Suprapubic skin (tissue), 4 donors: Measurements from ENCODE around the gene MYL7. TPM values are rescaled to one million over a fixed set of nuclear protein-coding genes. Genes with fewer than 3 reads are reported as not detected.

Source experiments
- DNase-seq, 2 donors: peaks; one replicate each; pipeline ENCODE4 v3.0.0-alpha.2; 2019; ENCODE audit warnings: low spot score in 2 of 2
- H3K27ac ChIP-seq: fragments of 200-600 bp; sonication (generic); one replicate; pipeline ENCODE4 v1.5.1; 2019
- H3K27me3 ChIP-seq: fragments of 200-600 bp; sonication (generic); one replicate; pipeline ENCODE4 v1.5.1; 2019
- H3K36me3 ChIP-seq: fragments of 200-600 bp; sonication (generic); one replicate; pipeline ENCODE4 v1.5.1; 2019
- H3K4me1 ChIP-seq: fragments of 200-600 bp; sonication (generic); one replicate; pipeline ENCODE4 v1.5.1; 2019
- H3K4me3 ChIP-seq: fragments of 200-600 bp; sonication (generic); one replicate; pipeline ENCODE4 v1.5.1; 2019; ENCODE audit warnings: mild to moderate bottlenecking
- H3K9me3 ChIP-seq: fragments of 200-600 bp; sonication (generic); one replicate; pipeline ENCODE4 v1.5.1; 2019
- CTCF ChIP-seq, 2 donors: fragments of 200-600 bp in 1 of 2; fragments of 450-650 bp in 1 of 2; sonication (generic) in 1 of 2; IDR thresholded peaks; one replicate each; pipeline ENCODE4 v1.5.1; 2016 to 2019; ENCODE audit warnings: antibody characterized with exemption in 2 of 2, mild to moderate bottlenecking in 1 of 2, moderate library complexity in 1 of 2
- EP300 ChIP-seq: sonication (generic); formaldehyde crosslinking; IDR thresholded peaks from one replicate; pipeline ENCODE4 v1.6.1; 2017; ENCODE audit warnings: antibody characterized with exemption
- POLR2A ChIP-seq, 2 donors: fragments of 450-650 bp; IDR thresholded peaks; one replicate each; pipeline ENCODE4 v1.6.1; 2017; ENCODE audit warnings: antibody characterized with exemption in 2 of 2, mild to moderate bottlenecking in 2 of 2, moderate library complexity in 2 of 2
- POLR2AphosphoS5 ChIP-seq, 3 donors: sonication (generic); formaldehyde crosslinking; IDR thresholded peaks; one replicate each; pipeline ENCODE4 v1.6.1; 2017; ENCODE audit warnings: antibody characterized with exemption in 3 of 3
- WGBS: methylation state at CpG from one replicate; pipeline ENCODE4 v1.1.5; 2018; 5-methylcytosine and 5-hydroxymethylcytosine counted together
- total RNA-seq, 4 donors: library from RNA; depleted of rRNA; stranded (reverse); fragments of >200 nt; gene quantifications; one replicate each; pipeline ENCODE4 v1.1.0, GENCODE V29; 2016

Gene MYL7
- total RNA-seq, 4 donors from 2014 or later = not detected

DNA sequence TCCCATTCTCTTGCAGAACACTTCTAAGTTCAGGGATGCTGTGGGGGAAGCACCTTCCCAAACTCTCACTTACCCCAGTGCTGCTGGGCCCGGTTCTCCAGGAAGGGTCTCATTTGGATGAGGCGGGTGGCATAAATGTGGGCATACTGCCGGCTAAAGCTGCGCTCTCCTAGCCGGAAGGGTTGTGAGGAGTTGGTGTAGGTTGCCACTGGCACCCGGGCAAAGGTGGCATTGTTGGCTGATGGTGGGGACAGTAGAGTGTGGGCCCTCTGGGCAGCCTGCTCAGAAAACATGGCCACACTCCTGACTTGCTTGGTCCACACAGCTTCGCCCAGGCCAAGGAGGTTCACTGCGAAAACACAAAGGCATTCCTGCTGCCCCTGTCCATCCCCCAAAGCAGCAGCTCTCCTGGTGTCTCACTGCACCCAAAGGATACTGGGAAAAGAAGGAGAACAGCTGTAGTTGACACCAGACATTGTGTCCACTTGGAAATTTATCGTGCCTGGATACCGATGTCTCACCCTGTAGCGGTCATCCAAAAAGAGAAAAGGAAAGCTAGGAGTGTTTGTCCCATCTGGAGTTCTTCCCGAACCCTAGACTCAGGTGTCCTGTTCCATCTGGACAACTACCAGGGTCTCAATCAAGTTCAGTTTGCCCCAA lies 19.2 kb downstream of the MYL7 start:
- Histone ChIP-seq H3K9me3 (no peaks in the 10 kb centered on the region), H3K27ac (no peak overlapping the region), H3K27me3 (no peaks in the 10 kb centered on the region), H3K4me3 (no peak overlapping the region), H3K36me3 (peaks cover 46% of the 10 kb centered on the region), H3K4me1 (peaks cover 18% of the 10 kb centered on the region)
- TF ChIP-seq POLR2A (IDR thresholded peaks at IDR 0.05) = no peak
- no peak for TF ChIP-seq CTCF (IDR thresholded peaks at IDR 0.05)
- TF ChIP-seq EP300 = no peak
- TF ChIP-seq POLR2AphosphoS5 (IDR thresholded peaks at IDR 0.05) = no peak
- 93% methylated on average over 12 of the region's 12 CpGs for WGBS
- DNase-seq = no peak

DNA sequence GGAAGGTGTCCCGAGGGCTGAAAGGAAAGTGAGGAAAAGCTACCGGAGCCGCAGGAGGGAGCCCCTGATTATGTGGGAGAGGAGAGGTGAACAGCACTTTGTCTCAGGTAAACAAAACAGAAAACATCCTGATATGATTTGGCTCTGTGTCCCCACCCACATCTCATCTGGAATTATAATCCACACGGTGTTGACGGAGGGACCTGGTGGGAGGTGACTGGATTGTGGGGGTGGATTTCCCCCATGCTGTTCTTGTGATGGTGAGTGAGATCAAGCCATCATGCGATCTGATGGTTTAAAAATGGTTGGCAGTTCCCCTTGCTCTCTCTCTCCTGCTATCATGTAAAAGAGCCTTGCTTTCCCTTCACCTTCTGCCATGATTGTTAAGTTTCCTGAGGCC lies 20.7 kb downstream of the MYL7 start:
- Histone ChIP-seq H3K9me3 (no peaks in the 10 kb centered on the region), H3K4me3 (no peak overlapping the region), H3K27ac (no peak overlapping the region), H3K27me3 (no peaks in the 10 kb centered on the region), H3K4me1 (peaks cover 18% of the 10 kb centered on the region), H3K36me3 (peaks cover 61% of the 10 kb centered on the region)
- 87% methylated on average over 6 of the region's 6 CpGs for WGBS
- TF ChIP-seq POLR2AphosphoS5 (IDR thresholded peaks at IDR 0.05) (no peak), EP300 (no peak), CTCF (IDR thresholded peaks at IDR 0.05) (no peak), POLR2A (IDR thresholded peaks at IDR 0.05) (no peak)
- DNase-seq = no peak

GRCh38 chr7:44119829-44120380 lies 21.2 kb downstream of the MYL7 start:
- Histone ChIP-seq H3K4me1 (peaks cover 18% of the 10 kb centered on the region), H3K4me3 (no peak overlapping the region), H3K27me3 (no peaks in the 10 kb centered on the region), H3K9me3 (no peaks in the 10 kb centered on the region), H3K27ac (no peak overlapping the region), H3K36me3 (peaks cover 66% of the 10 kb centered on the region)
- whole genome bisulfite sequencing = 93% methylated on average over 8 of the region's 8 CpGs
- no peak for DNase-seq
- TF ChIP-seq CTCF (IDR thresholded peaks at IDR 0.05) (no peak), POLR2A (IDR thresholded peaks at IDR 0.05) (no peak), POLR2AphosphoS5 (IDR thresholded peaks at IDR 0.05) (no peak), EP300 (no peak)

GRCh38 chr7:44117801-44118429 lies 23.2 kb downstream of the MYL7 start:
- Histone ChIP-seq H3K36me3 (peaks cover 86% of the 10 kb centered on the region), H3K4me3 (no peak overlapping the region)

More at GRCh38 chr7:44117801-44118429, 23.2 kb downstream of the MYL7 start:
- no peaks in the 10 kb centered on the region for H3K9me3 ChIP-seq
- H3K27me3 ChIP-seq = no peaks in the 10 kb centered on the region
- WGBS = 82% methylated on average over 5 of the region's 13 CpGs
- no peak overlapping the region for H3K27ac ChIP-seq
- DNase-seq = no peak
- peaks cover 13% of the 10 kb centered on the region for H3K4me1 ChIP-seq
- TF ChIP-seq POLR2AphosphoS5 (IDR thresholded peaks at IDR 0.05) (no peak), CTCF (IDR thresholded peaks at IDR 0.05) (no peak), EP300 (no peak), POLR2A (IDR thresholded peaks at IDR 0.05) (no peak)
